GM10248 (cell line): ENCODE results near the gene TMEM247.
"Not testable (repeated sequence)": the region's sequence is repeated elsewhere in the genome, so short reads cannot be mapped to it uniquely, and the experiment has no call there.

ENCODE experiments used
- CTCF ChIA-PET: fragments of 300-600 bp; sonication (Branson Sonifier 250); formaldehyde crosslinking; extraction: SDS; loops from one replicate; lab custom pipeline; 2021; ENCODE audit warnings: antibody characterized with exemption; lab: Yijun Ruan, JAX
- POLR2A ChIA-PET: fragments of 350-650 bp; sonication (Branson Sonifier 250); formaldehyde crosslinking; extraction: SDS; loops from one replicate; lab custom pipeline; 2020; ENCODE audit warnings: antibody characterized with exemption; lab: Yijun Ruan, JAX
- DNase-seq: peaks from one replicate; pipeline ENCODE4 v3.0.0; 2012; ENCODE audit errors: extremely low spot score
- CTCF ChIP-seq: IDR thresholded peaks from 2 replicates; pipeline ENCODE4 v1.5.1; 2012; ENCODE audit warnings: mild to moderate bottlenecking, low read depth; ENCODE audit errors: extremely low read depth, missing control alignments, control extremely low read depth

TMEM247 gene

DNA sequence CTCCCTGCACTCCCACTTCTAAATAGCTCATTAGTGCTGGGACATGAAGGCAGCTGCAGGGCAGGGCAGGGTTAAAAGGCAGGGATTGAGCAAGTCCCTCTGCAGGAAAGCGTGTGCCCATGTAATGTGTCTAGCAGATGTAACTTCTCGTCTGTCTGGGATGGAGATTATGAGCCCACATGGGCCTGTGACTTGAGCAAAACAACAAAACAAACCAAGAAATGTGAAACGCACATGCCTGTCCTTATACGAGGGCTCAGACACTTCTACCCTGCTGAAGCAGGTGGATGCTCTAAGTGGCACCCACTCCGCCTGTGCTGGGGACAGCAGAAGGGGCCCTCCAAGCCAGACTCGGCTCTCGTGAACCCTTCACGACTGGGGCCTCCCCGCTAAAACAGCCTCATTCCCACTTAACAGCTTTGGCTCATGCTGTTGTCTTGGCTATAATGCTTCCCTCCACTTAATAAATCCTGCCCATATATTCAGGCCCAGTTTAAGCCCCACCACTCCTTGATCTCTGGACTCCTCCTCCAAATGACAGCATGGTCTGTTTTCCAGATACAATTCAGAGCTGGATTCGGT is 40.9 kb downstream of the TMEM247 start:
- CTCF ChIA-PET: interaction anchor here (1.1 to 1.3 kb wide), 2 partner anchors 9 to 46 kb away, joined by 4 to 5 read pairs; no protein-coding TSS in a partner anchor
- TF ChIP-seq CTCF: no peak
- no peak for DNase-seq
- POLR2A ChIA-PET: no interaction called here

DNA sequence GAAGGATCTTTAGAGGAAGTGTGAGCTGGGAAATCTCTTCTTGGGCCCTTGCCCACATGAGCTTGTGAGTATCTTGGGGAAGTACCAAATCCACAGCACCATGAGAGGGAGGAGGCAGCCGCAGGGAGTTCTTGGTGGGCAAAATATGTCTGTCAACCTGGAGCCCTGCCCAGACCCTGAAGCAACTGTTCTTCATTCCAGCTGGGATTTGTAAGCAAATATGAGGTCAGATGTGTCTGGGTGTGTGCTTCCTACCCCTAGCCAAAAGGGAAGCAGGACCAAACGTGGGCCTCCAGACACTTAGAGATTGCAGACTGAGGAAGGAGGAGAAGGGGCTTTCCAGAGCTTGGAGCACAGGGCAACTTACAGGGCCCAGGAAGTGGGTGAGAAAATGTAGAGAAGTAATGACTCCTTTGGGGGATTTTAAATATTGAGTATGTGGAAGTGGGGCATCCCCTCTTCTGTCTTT is 41.9 kb downstream of the TMEM247 start:
- no peak for DNase-seq
- CTCF ChIA-PET: interaction anchor here (0.7 to 1.3 kb wide), 3 partner anchors 34 to 54 kb away, joined by 3 to 4 read pairs (median 3); no protein-coding TSS in a partner anchor
- TF ChIP-seq CTCF: no peak
- POLR2A ChIA-PET: no interaction called here

GRCh38 chr2:46522385-46522784 is 43.0 kb downstream of the TMEM247 start:
- CTCF ChIA-PET, DNase-seq, POLR2A ChIA-PET: not testable (repeated sequence)

- DNase-seq: no peak
- ChIA-PET POLR2A (no interaction called here), CTCF (interaction anchor here (1.0 kb wide), 2 partner anchors 8 to 12 kb away, joined by 3 read pairs; no protein-coding TSS in a partner anchor)
- no peak for TF ChIP-seq CTCF
Measured at GRCh38 chr2:46525522-46526155, 46.3 kb downstream of the TMEM247 start.

DNA sequence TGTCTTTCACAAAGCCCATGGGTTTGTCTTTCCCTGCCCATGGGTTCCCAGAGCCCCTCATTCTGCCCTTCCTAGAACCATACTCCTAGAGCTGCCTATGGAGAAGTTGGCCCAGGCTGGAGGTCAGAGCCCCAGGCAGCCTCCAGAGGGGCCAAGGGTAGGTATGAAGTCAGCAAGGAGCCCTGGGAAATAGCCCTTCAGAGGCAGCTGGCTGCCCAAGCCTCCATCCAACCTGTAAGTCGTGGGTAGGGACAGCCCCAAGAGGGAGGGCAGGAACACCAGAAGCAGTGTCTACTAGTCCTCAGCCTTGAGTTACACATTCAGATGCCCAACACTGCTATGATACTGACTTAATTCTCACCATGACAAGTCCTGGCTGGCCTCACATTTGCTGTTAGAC is 49.5 kb downstream of the TMEM247 start:
- no peak for TF ChIP-seq CTCF
- DNase-seq: no peak
- CTCF ChIA-PET: interaction anchor here (0.9 to 2.2 kb wide), 3 partner anchors 9 to 20 kb away, joined by 3 to 9 read pairs (median 5); no protein-coding TSS in a partner anchor
- POLR2A ChIA-PET: no interaction called here

- POLR2A ChIA-PET: no interaction called here
- CTCF ChIA-PET: interaction anchor here (1.0 to 2.2 kb wide), 4 partner anchors 8 to 119 kb away, joined by 3 to 9 read pairs (median 4); no protein-coding TSS in a partner anchor
Measured at GRCh38 chr2:46530639-46531038, 51.3 kb downstream of the TMEM247 start.

More at GRCh38 chr2:46530639-46531038, 51.3 kb downstream of the TMEM247 start:
- TF ChIP-seq CTCF: no peak
- no peak for DNase-seq
